HUES48 (cell line): Measurements from ENCODE around the gene S100Z.
"Not testable (repeated sequence)": the region's sequence is repeated elsewhere in the genome, so short reads cannot be mapped to it uniquely, and the experiment has no call there.

ENCODE experiments used
- H3K27ac ChIP-seq: one replicate; pipeline ENCODE4 v1.7.0; 2013; ENCODE audit warnings: low read depth, low read length, inconsistent platforms
- H3K27me3 ChIP-seq: 2 replicates; pipeline ENCODE4 v1.6.1; 2013; ENCODE audit warnings: mild to moderate bottlenecking, low read length; ENCODE audit not compliant: control insufficient read depth, insufficient read depth
- H3K36me3 ChIP-seq: 2 replicates; pipeline ENCODE4 v1.6.1; 2013; ENCODE audit warnings: low read length; ENCODE audit not compliant: control insufficient read depth, insufficient read depth
- H3K4me1 ChIP-seq: 2 replicates; pipeline ENCODE4 v1.6.1; 2013; ENCODE audit warnings: mild to moderate bottlenecking, low read length; ENCODE audit not compliant: control insufficient read depth, insufficient read depth
- H3K4me3 ChIP-seq: 2 replicates; pipeline ENCODE4 v1.5.1; 2013; ENCODE audit warnings: mild to moderate bottlenecking, low read depth, low read length
- H3K9ac ChIP-seq: 2 replicates; pipeline ENCODE4 v1.6.1; 2013; ENCODE audit warnings: mild to moderate bottlenecking, low read depth, low read length, moderate library complexity
- H3K9me3 ChIP-seq: 2 replicates; pipeline ENCODE4 v1.6.1; 2013; ENCODE audit warnings: low read length; ENCODE audit not compliant: control insufficient read depth, insufficient read depth

The S100Z gene

DNA sequence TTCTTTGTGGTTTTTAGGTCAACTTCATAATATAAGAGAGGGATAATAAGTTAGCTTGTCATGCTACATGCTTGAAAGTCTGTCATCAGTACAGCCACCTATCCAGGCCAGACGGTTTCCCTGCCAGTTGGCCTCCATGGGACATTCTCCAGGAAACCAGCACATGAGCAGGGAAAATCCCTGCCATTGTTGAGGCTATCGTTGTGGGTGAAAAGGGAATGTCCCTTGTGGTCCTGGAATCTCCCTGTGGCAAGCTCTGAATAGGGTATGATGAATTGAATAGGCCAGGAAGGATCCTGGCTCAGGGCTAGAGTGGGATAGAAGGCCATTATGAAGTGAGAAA is 18.7 kb upstream of the S100Z start:
- H3K27me3 ChIP-seq = no peaks in the 10 kb centered on the region
- no peak overlapping the region for H3K9ac ChIP-seq
- H3K36me3 ChIP-seq = peaks cover 21% of the 10 kb centered on the region
- no peak overlapping the region for H3K27ac ChIP-seq
- no peak overlapping the region for H3K4me3 ChIP-seq
- no peaks in the 10 kb centered on the region for H3K4me1 ChIP-seq
- no peaks in the 10 kb centered on the region for H3K9me3 ChIP-seq

GRCh38 chr5:76836181-76836580 is 13.6 kb upstream of the S100Z start:
- Histone ChIP-seq H3K36me3 (peaks cover 21% of the 10 kb centered on the region), H3K9ac (no peak overlapping the region), H3K4me1 (peaks cover 9% of the 10 kb centered on the region; the same call in 1 of the 2 replicates), H3K27ac (no peak overlapping the region), H3K9me3 (no peaks in the 10 kb centered on the region), H3K27me3 (peaks cover 3% of the 10 kb centered on the region; the same call in 1 of the 2 replicates), H3K4me3 (no peak overlapping the region)

GRCh38 chr5:76836585-76836984 is 13.2 kb upstream of the S100Z start:
- H3K4me1 ChIP-seq = peaks cover 9% of the 10 kb centered on the region; the same call in 1 of the 2 replicates
- H3K27me3 ChIP-seq = peaks cover 3% of the 10 kb centered on the region; the same call in 1 of the 2 replicates
- no peak overlapping the region for H3K27ac ChIP-seq
- H3K36me3 ChIP-seq = peaks cover 21% of the 10 kb centered on the region
- no peaks in the 10 kb centered on the region for H3K9me3 ChIP-seq
- no peak overlapping the region for H3K4me3 ChIP-seq
- no peak overlapping the region for H3K9ac ChIP-seq

DNA sequence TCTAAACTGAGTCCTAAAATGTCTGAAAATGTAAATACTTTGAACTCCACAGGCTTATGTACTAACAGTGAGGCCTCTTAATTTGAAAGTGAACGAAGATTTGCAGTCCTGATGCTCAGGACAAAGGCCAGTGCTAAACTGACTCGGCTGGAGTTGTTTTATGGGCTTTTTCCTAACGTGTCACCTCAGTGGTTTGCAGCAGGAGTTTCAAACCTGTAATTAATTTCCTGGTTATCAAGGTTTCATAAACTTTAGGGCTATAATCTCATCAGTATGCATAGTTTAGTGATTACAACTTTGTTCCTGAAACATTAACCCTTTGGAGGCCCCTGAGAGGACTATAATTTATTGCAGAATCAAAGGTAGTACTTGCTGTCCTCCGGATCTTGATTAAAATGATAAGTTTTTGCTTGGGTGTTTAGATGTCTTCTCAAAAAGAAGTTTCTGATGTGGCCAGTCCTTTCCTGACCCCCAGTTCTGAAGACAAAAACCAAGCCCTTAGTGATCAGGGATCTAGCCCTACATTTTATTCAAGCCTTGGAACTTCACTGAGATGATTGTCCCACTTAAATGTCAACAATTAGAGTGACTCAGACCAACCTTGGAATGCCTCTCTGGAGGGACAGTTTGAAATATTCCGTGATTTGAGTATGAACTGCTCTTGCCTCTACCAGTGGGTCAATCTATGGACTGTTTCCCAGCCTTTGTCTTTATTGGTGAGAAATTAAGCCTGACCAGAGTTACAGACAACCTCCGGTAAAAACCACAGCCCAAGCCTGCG is 11.1 kb upstream of the S100Z start:
- no peak overlapping the region; the same call in 1 of the 2 replicates for H3K9ac ChIP-seq
- H3K9me3 ChIP-seq = no peaks in the 10 kb centered on the region
- peaks cover 9% of the 10 kb centered on the region for H3K36me3 ChIP-seq
- H3K4me1 ChIP-seq = peaks cover 9% of the 10 kb centered on the region; the same call in 1 of the 2 replicates
- H3K27me3 ChIP-seq = peaks cover 3% of the 10 kb centered on the region; the same call in 1 of the 2 replicates
- no peak overlapping the region for H3K4me3 ChIP-seq
- peak overlapping the region; percentile 59 for H3K27ac ChIP-seq

DNA sequence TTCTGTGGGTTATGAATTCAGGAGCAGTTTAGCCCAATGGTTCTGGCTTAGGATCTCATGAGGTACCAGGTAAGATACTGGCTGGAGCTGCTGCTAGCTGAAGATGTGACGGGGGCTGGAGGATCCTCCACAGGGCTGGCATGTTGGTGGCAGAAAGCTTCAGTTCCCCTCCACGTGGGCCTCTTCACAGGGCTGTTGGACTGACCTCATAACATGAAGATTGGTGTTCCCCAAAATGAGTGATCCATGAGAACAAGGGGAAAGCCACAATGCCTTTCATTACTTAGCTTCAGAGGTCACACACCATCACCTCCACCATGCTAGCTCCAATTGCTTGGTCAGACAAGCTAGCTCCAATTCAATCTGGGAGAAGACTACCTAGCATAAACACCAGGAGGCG is 8.5 kb upstream of the S100Z start:
- Histone ChIP-seq H3K27me3 (peaks cover 3% of the 10 kb centered on the region; the same call in 1 of the 2 replicates), H3K9me3 (peaks cover 9% of the 10 kb centered on the region), H3K4me1 (peaks cover 9% of the 10 kb centered on the region; the same call in 1 of the 2 replicates), H3K9ac (no peak overlapping the region), H3K36me3 (no peaks in the 10 kb centered on the region), H3K4me3 (no peak overlapping the region), H3K27ac (no peak overlapping the region)

- Histone ChIP-seq H3K27me3 (no peaks in the 10 kb centered on the region), H3K9me3 (peaks cover 9% of the 10 kb centered on the region), H3K4me1 (no peaks in the 10 kb centered on the region), H3K27ac (no peak overlapping the region), H3K4me3 (no peak overlapping the region), H3K36me3 (no peaks in the 10 kb centered on the region), H3K9ac (no peak overlapping the region)
Measured at GRCh38 chr5:76845890-76846289, 3.9 kb upstream of the S100Z start.

DNA sequence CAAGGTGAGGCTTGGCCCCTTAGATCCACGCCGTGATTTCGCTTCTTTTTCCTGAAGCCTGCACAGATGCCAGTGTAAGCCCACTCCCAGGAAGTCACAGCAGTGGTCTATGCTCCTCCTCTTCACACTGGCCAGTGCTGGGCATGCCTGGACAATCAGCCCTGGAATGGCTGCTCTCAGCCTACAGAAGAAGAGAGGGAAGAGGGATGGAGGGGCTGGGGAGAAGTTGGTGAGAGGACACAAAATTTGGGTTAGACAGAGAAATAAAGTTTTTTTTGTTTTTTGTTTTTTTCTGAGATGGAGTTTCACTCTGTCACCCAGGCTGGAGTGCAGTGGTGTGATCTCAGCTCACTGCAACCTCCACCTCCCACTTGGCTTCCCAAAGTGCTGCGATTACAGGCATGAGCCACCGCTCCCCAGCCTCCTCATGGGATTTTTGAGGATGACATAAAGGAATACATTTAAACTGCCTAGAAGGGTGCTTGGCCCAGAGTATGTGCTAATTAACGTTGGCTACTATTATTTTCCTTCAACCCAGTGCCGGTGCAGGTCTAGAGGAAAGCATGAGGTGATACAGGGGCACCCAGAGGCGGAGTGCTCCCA is 830 bp downstream of the S100Z start:
- Histone ChIP-seq H3K9me3 (peaks cover 15% of the 10 kb centered on the region), H3K36me3 (no peaks in the 10 kb centered on the region), H3K4me3 (no peak overlapping the region), H3K9ac (no peak overlapping the region), H3K4me1 (no peaks in the 10 kb centered on the region), H3K27ac (no peak overlapping the region), H3K27me3 (no peaks in the 10 kb centered on the region)

GRCh38 chr5:76851728-76852369 is 2.0 kb downstream of the S100Z start:
- Histone ChIP-seq H3K9ac (no peak overlapping the region), H3K27me3 (no peaks in the 10 kb centered on the region), H3K4me3 (no peak overlapping the region), H3K4me1 (no peaks in the 10 kb centered on the region), H3K9me3 (peaks cover 11% of the 10 kb centered on the region; the same call in 1 of the 2 replicates), H3K36me3 (no peaks in the 10 kb centered on the region), H3K27ac (no peak overlapping the region)

GRCh38 chr5:76852772-76853171 is 3.0 kb downstream of the S100Z start:
- Histone ChIP-seq H3K9ac (no peak overlapping the region), H3K36me3 (no peaks in the 10 kb centered on the region), H3K9me3 (peaks cover 11% of the 10 kb centered on the region; the same call in 1 of the 2 replicates), H3K27ac (no peak overlapping the region), H3K4me1 (no peaks in the 10 kb centered on the region), H3K27me3 (no peaks in the 10 kb centered on the region), H3K4me3 (no peak overlapping the region)

- not testable (repeated sequence) for H3K9ac ChIP-seq, H3K4me1 ChIP-seq, H3K4me3 ChIP-seq, H3K27ac ChIP-seq, H3K27me3 ChIP-seq, H3K36me3 ChIP-seq
- peaks cover 11% of the 10 kb centered on the region; the same call in 1 of the 2 replicates for H3K9me3 ChIP-seq
Measured at GRCh38 chr5:76853741-76854140, 3.9 kb downstream of the S100Z start.

DNA sequence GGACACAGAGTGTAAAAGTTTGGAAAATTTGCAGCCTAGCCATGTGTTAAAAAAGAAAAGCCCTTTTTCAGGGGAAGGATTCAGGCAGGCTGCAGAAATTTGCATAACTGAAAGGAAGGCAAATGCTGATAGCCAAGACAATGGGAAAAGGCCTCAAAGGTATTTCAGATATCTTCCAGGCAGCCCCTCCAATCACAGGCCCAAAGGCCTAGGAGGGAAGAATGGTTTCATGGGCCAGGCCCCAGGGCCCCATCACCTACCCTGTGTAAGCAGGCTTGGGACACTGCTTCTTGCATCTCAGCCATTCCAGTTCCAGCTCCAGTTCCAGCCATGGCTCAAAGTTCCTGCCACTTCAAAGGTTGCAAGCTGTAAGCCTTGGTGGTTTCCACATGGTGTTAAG is 4.8 kb downstream of the S100Z start:
- Histone ChIP-seq H3K4me1 (no peaks in the 10 kb centered on the region), H3K27ac (no peak overlapping the region), H3K4me3 (no peak overlapping the region; the same call in 1 of the 2 replicates), H3K9ac (no peak overlapping the region), H3K27me3 (no peaks in the 10 kb centered on the region), H3K9me3 (peaks cover 11% of the 10 kb centered on the region; the same call in 1 of the 2 replicates), H3K36me3 (no peaks in the 10 kb centered on the region)
